Fibroblast of the aortic adventitia (primary cell): ENCODE measurements around the gene GALNT5. TPM values are rescaled to one million over a fixed set of nuclear protein-coding genes. Genes with fewer than 3 reads are reported as not detected.

Experiments
- DNase-seq: peaks from one replicate; pipeline ENCODE4 v3.0.0-alpha.2; 2010; ENCODE audit warnings: low read depth
- H3K4me3 ChIP-seq: 2 replicates; pipeline ENCODE4 v1.5.1; 2011; ENCODE audit warnings: low read depth, mild to moderate bottlenecking, control low read depth, low read length, moderate library complexity
- total RNA-seq: library from RNA; depleted of rRNA; stranded (reverse); fragments of >200 nt; gene quantifications from 2 replicates; pipeline ENCODE4 v1.2.3, GENCODE V29; 2012; ENCODE audit warnings: low replicate concordance
- TF ChIP-seq, protein P1 (sequence below): IDR thresholded peaks from 2 replicates; pipeline ENCODE4 v1.5.1; 2011; ENCODE audit warnings: mild to moderate bottlenecking, low read length, control low read depth, inconsistent platforms; ENCODE audit not compliant: insufficient read depth

The GALNT5 gene
- total RNA-seq, 1 donor = 38.3 TPM

DNA sequence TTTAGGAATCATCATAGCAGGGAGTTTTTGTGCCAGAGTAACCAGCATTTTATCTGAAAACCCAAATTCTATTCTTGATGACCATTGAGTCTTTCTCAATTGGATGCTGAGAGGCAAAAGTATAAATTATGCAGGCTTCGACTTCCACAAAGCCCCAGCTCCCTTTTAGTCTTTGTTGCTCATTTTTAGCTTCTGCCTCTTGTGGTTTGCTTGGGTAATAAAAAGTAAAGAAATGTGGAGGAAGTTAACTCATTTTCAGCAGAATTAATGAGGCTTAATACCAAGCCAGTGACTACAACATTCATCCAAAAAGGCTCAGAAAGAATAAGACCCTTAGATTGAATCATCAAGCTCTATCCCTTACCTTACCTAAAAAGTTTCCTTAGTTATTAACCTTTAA is 49.5 kb downstream of the GALNT5 start:
- TF ChIP-seq, protein P1, sequence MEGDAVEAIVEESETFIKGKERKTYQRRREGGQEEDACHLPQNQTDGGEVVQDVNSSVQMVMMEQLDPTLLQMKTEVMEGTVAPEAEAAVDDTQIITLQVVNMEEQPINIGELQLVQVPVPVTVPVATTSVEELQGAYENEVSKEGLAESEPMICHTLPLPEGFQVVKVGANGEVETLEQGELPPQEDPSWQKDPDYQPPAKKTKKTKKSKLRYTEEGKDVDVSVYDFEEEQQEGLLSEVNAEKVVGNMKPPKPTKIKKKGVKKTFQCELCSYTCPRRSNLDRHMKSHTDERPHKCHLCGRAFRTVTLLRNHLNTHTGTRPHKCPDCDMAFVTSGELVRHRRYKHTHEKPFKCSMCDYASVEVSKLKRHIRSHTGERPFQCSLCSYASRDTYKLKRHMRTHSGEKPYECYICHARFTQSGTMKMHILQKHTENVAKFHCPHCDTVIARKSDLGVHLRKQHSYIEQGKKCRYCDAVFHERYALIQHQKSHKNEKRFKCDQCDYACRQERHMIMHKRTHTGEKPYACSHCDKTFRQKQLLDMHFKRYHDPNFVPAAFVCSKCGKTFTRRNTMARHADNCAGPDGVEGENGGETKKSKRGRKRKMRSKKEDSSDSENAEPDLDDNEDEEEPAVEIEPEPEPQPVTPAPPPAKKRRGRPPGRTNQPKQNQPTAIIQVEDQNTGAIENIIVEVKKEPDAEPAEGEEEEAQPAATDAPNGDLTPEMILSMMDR = peak; percentile 43
- no peak for DNase-seq

DNA sequence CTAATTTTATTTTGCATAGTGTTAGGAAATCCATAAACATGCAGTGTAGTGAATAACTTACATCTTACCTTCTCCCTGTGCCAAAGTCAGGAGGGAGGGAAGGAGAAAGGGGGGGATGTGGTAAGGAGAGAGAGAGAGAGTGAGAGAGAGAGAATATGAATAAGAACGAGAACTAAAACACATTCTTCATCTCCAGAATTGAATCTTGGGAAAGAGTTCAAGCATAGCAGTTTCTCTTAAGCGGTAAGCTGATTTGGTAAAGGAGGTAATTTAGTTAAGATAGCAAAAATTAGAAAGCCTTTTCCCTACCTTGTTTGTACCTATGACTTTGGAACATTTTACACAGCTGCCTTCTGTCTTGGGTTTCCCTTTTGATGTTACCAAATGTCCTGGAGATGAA is 52.4 kb downstream of the GALNT5 start:
- TF ChIP-seq, protein P1 = no peak
- no peak for DNase-seq
- H3K4me3 ChIP-seq = no peak overlapping the region

More for the DNA sequence above, 49.5 kb downstream of the GALNT5 start:
- H3K4me3 ChIP-seq = no peak overlapping the region

DNA sequence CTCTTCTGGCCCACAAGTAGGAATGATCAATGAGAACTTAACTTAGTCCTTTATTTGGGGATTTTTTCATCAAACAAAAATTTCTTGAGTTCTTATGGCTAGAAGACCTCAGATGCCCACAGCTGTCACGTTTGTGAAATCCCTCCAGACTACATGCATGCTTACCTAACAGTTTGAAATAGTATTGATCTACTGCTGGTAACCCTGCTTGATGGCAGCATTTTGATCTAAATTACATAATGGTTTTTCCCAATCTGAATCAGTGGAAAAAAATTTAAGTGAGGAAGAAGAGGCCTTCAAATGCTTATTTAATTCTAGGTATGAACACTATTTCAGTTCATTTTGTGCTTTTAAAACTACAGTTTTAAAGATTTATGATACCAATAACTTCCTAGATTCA is 54.2 kb downstream of the GALNT5 start:
- H3K4me3 ChIP-seq = no peak overlapping the region
- TF ChIP-seq, protein P1 = no peak
- no peak for DNase-seq

DNA sequence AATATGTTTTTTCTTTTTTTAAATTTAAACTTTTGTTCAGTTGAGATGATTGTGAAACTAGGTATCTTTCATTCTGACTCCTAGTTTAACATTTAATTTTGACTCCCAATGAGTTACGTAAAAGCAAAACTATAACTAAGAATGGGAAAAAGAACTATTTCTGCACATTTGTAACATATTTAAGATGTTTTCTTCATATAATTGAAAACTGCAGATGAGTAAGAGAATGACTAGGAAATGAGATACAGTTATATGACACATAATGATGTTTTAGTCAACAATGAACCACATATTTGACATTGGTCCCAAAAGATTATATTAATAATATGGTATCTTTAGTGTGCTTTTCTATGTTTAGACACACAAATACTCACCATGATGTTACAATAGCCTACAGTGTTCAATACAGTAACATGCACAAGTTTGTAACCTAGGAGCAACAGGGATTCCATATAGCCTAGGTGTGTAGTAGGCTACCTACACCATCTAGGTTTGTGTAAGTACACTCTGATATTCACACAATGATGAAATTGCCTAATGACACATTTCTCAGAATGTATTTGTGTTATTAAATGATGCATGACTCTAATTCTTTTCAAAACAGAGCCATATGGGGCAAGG is 55.5 kb downstream of the GALNT5 start:
- TF ChIP-seq, protein P1 = no peak
- no peak overlapping the region for H3K4me3 ChIP-seq
- DNase-seq = peak; percentile 36

DNA sequence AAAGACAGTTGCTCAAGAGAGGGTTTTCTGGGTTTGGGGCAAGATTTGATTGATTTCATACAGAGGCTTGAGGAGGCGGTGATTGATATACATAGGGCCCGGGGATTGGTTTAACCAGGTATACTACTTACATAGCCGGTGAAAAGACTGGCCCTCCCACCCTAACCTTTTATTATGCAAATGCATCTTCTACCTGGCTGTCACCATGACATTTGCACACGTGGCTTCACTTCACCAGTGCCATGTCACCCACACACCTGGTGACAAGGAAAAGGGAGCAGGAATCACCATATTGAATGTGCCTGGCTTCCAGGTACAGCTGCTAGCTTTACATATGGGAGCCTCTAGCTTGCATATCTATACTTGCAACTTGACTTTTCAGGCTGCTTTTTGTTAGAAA is 58.4 kb downstream of the GALNT5 start:
- TF ChIP-seq, protein P1 = no peak
- DNase-seq = no peak
- no peak overlapping the region for H3K4me3 ChIP-seq

DNA sequence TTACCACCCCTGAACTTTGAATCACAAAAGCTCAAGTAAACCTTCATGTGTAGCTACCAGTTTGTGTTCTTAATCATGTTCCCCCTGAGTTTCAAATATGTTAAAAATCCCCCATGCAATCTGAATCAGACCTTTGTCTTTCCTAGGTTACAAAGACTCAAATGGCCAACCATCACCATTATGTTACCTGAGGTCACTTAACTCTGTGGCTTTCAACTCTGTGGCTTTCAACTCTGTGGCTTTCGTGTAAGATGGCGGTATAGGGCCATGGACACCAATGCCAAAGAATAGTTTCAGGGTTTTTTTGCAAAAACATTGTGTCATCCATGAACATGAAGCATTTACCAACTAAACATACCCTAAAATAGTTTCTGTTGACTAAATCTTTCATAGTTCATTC is 61.4 kb downstream of the GALNT5 start:
- no peak overlapping the region for H3K4me3 ChIP-seq
- TF ChIP-seq, protein P1 = no peak

DNA sequence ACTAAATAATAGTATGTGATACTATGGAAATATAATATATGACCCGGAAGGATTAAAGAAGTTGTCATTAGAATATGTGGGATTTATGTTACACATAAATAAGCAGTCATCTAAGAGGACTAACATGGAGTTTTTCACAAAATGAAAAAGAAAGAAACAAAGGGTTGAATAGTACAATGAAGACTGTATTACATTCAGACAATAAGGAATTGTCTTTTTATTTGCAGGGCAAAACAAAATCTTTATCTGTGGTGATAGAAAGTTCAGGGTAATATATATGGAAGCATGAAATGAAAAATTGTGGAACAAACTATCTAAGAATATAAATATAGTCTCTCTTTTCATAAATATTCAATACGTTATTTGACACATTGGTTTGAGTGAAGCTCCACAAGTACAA is 62.3 kb downstream of the GALNT5 start:
- DNase-seq = no peak
- TF ChIP-seq, protein P1 = no peak

More for the DNA sequence above, 61.4 kb downstream of the GALNT5 start:
- no peak for DNase-seq

More for the DNA sequence above, 62.3 kb downstream of the GALNT5 start:
- H3K4me3 ChIP-seq = no peak overlapping the region
